ENCODE results near the gene TMEM121.
"Not testable (repeated sequence)": the region's sequence is repeated elsewhere in the genome, so short reads cannot be mapped to it uniquely, and the experiment has no call there.

GRCh38 chr14:105567164-105568103, 41.1 kb downstream of the TMEM121 start:
- TF ChIP-seq CTCF, POLR2A (IDR thresholded peaks at IDR 0.05): not testable (repeated sequence)
